PFSK-1 (cell line): ENCODE measurements around the gene SNX9.

Source experiments
- FOXP2 ChIP-seq: optimal IDR thresholded peaks from 2 replicates; pipeline ENCODE3; 2011; ENCODE audit warnings: borderline replicate concordance, control low read depth, inconsistent platforms; ENCODE audit not compliant: insufficient read depth; ENCODE audit errors: extremely low read length, extremely low read depth
- POLR2AphosphoS5 ChIP-seq: IDR thresholded peaks from 2 replicates; pipeline ENCODE4 v1.6.1; 2012; ENCODE audit warnings: low read depth, mild to moderate bottlenecking, control low read depth, low read length, moderate library complexity
- TAF1 ChIP-seq: IDR thresholded peaks from 2 replicates; pipeline ENCODE4 v1.6.1; 2012; ENCODE audit warnings: low read length, control low read depth, borderline replicate concordance; ENCODE audit not compliant: insufficient read depth
- TF ChIP-seq, protein P1 (sequence below), 2 experiments: IDR thresholded peaks; 2 replicates each; pipeline versions ENCODE4 v1.6.1 to v1.8.0; 2011 to 2012; ENCODE audit warnings: low read depth in 2 of 2, low read length in 2 of 2, control low read depth in 1 of 2, inconsistent platforms in 1 of 2, mild to moderate bottlenecking in 1 of 2, moderate library complexity in 1 of 2; ENCODE audit not compliant: insufficient read depth in 1 of 2

DNA sequence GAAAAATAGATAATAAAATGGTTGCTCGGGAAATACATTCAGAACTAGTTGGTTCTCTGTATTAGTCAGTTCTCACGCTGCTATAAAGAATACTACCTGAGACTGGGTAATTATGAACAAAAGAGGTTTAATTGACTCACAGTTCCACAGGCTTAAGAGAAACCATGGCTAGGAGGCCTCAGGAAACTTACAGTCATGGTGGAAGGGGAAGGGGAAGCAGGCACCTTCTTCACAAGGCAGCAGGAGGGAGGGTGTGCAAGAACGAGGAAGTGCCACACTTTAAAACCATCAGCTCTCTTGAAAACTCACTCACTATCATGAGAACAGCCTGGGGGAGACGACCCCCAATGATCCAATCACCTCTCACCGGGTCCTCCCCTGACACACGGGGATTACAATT is 24.2 kb upstream of the SNX9 start:
- TF ChIP-seq, protein P1, sequence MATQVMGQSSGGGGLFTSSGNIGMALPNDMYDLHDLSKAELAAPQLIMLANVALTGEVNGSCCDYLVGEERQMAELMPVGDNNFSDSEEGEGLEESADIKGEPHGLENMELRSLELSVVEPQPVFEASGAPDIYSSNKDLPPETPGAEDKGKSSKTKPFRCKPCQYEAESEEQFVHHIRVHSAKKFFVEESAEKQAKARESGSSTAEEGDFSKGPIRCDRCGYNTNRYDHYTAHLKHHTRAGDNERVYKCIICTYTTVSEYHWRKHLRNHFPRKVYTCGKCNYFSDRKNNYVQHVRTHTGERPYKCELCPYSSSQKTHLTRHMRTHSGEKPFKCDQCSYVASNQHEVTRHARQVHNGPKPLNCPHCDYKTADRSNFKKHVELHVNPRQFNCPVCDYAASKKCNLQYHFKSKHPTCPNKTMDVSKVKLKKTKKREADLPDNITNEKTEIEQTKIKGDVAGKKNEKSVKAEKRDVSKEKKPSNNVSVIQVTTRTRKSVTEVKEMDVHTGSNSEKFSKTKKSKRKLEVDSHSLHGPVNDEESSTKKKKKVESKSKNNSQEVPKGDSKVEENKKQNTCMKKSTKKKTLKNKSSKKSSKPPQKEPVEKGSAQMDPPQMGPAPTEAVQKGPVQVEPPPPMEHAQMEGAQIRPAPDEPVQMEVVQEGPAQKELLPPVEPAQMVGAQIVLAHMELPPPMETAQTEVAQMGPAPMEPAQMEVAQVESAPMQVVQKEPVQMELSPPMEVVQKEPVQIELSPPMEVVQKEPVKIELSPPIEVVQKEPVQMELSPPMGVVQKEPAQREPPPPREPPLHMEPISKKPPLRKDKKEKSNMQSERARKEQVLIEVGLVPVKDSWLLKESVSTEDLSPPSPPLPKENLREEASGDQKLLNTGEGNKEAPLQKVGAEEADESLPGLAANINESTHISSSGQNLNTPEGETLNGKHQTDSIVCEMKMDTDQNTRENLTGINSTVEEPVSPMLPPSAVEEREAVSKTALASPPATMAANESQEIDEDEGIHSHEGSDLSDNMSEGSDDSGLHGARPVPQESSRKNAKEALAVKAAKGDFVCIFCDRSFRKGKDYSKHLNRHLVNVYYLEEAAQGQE (IDR thresholded peaks at IDR 0.05; ENCODE audit: insufficient read depth in 1 of 2, low read depth in 2 of 2, low read length in 2 of 2), result no peak
- TF ChIP-seq TAF1 (no peak), POLR2AphosphoS5 (no peak), FOXP2 (no peak)
